GM03348 (cell line): ENCODE results near the gene MTFMT.
A peak's percentile ranks its signal among the peaks of the same experiment; 100 is the strongest.

ENCODE experiments used
- DNase-seq: peaks from one replicate; pipeline ENCODE4 v3.0.0; 2012; ENCODE audit warnings: low spot score

MTFMT gene

DNA sequence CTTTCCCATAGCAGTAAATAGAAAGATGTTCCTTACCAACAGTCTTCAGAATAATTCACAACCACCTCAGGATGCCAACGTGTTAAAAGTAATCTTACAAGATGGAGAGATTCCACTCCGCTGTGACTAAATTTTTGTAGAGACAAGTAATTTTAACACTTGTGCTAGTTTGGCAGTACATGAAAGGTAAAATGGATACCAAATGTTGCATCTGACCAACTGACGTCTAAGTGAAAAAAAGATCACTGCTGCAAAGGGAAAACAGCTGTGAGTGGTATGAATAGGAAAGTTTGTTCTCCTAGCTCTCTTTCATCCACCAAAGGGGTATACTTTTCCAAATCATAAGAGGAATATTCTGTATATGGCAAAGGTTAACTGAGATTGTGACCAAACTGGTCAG lies 42.3 kb downstream of the MTFMT start:
- DNase-seq, result no peak

- peak; percentile 53 for DNase-seq
Measured at GRCh38 chr15:64985366-64986033, 43.9 kb downstream of the MTFMT start.

DNA sequence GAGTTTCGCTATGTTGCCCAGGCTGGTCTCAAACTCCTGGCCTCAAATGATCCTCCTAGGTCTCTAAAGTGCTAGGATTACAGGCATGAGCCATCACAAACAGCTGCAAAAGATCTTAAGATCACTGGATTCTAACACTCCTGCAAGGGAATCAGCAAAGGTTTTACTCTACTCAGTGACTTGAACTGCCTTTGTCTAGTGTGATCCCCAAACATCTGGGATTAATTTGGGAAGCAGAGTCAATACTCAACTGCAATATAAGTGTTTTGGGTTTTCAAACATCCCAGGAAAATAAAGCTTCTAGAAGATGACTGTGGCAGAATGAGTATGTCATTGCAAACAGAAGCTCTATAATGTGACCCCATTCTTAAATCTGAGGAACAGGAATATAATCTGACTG lies 47.0 kb downstream of the MTFMT start:
- peak; percentile 36 for DNase-seq

DNA sequence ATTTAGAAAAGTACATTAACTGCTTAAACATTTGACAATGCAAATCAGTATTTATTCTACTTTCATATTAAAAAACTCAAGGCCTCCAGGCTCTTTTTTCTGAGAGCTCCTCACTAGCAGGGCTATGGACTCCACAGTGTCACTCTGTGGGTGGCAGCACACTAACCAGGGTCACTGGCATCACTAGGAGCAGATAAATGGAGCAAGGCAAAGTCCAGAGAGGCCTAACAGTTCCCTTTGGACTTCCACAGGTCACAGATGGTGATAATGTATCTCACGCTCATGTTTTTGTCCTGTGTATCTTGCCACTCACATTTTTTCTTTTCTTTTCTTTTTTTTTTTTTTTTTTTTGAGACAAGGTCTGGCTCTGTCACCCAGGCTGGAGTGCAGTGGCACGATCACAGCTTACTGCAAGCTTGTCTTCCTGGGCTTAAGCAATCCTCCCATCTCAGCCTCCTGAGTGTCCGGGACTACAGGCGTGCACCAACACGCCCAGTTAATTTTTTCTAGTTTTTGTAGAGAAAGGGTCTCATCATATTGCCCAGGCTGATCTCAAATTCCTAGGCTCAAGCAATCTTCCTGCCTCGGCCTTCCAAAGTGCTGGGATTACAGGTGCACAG lies 47.5 kb downstream of the MTFMT start:
- no peak for DNase-seq

DNA sequence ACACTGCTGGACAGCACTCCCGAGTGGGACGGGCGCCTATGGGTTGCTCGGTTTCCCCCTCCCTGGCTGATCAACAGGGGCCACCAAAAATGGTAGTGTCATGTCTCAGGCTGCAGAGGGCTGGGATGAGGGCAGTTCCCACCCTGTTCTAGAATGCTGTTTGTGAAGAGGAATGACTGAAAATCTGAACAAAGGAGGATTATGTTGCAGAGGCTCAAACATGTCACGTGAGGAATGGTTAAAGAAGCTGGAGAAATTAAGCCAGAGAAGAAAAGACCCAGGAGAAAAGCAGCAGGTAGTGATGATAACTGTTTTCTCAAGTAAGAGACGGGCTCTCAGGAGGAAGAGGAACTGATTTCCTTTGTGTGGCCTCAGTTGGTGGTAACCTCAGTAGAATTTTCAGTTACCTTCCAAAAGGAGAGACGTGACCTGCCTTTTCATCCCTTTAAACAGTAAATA lies 50.2 kb downstream of the MTFMT start:
- DNase-seq, result no peak

DNA sequence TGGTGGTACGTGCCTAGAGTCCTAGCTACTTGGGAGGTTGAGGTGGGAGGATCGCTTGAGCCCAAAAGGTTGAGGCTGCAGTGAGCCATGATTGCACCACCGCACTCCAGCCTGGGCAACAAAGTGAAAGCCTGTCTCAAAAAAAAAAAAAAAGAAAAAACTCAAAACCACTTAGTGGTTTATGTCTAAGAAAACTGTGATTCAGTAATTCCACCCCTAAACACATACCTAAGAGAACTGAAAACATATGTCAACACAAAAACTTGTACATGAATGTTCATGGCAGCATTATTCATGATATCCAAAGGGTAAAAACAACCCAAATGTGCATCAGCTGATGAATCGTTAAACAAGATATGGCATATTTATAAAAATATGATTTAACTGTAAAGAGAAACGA lies 54.0 kb downstream of the MTFMT start:
- DNase-seq, result no peak

DNA sequence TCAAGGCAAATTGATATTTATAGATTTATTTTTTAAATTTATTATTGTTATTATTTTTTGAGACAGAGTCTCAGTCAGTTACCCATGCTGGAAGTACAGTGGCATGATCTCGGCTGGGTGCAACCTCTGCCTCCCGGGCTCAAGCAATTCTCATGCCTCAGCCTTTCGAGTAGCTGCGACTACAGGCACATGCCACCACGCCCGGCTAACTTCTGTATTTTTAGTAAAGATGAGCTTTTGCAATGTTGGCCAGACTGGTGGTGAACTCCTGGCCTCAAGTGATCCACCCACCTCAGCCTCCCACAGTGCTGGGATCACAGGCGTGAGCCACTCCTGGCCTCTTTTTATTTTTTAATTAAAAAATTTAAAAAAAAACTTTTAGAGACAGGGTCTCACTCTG lies 58.7 kb downstream of the MTFMT start:
- DNase-seq, result no peak

- no peak for DNase-seq
Measured at GRCh38 chr15:64969401-64969800, 60.0 kb downstream of the MTFMT start.

DNA sequence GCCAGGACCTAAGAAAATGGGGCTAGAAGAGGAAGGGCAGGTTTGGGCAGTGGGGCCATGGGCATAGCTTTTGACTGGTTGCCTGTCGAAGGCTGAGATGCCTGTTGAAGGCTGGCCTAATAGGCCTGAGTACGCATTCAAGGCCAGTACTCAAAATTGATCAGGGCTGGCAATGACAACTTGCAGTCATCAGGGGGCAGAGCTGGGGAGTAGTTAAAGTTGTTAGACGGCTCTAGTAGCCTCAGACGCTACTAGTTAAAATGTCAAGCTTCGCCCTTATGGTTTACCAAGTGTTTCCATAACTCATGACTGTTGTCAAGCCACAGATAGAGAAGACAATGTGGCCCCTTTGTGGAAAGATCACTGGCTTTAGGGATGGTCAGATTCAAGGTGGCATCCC lies 68.4 kb downstream of the MTFMT start:
- DNase-seq, result no peak

DNA sequence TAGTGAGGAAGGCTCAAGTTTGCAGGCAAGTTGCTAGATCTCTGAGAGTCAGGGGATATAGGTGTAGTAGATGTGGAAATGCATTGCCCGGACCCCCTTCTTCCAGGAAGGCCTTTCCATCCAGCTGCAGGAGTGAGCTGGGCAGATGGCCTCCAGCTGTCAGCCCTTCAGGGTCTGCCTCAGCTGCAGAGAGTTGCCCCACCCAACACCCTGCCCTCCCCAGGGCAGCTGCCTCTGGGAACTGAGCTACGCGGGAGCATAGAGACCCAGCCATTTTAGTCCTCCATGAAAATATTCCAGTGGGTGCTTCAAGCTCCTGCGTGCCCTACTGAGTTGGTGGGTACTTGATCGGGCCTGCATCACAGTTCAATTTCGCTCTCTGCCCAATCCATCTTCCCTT lies 69.3 kb downstream of the MTFMT start:
- DNase-seq, result no peak

GRCh38 chr15:64959128-64959527 lies 70.3 kb downstream of the MTFMT start:
- no peak for DNase-seq

DNA sequence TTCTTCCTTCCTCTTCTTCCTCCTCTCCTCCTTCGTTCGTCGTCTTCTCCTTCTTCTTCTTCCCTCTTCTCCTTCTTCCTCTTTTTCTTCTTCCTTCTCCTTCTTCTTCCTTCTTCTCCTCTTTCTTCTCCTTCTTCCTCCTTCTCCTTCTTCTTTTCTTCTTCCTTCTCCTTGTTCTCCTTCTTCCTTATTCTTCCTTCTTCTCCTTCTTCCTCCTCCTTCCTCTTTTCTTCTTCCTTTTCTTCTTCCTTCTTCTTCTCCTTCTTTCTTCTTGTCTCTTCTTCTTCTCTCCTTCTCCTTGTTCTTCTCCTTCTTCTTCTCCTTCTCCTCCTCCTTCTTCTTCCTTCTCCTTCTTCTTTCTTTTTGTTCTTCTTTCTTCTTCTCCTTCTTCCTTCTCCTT lies 75.0 kb downstream of the MTFMT start:
- DNase-seq, result no peak

DNA sequence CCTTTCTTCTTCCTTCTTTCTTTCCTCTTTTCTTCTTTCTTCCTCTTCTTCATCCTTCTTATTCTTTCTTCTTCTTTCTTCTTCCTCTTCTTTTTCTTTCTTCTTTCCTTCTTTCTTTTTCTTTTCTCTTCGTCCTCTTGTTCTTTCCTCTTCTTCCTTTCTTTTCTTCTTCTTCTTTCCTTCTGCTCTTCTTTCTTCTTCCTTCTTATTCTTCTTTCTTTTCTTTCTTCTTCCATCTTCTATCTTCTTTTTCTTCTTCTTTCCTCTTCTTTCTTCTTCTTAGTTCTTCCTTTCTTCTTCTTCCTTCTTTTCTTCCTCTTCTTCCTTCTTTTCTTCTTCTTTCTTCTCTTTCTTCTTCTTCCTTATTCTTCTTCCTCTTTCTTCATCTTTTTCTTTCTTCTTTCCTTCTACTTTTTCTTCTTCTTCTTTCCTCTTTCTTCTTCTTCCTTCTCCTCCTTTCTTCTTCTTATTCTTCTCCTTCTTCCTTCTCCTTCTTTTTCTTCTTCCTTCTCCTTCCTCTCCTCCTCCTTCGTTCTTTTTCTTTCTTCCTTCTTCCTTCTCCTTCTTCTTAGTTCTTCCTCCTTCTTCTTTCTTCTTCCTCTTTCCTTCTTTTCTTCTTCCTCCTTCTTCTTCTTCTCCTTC lies 77.5 kb downstream of the MTFMT start:
- DNase-seq, result no peak
